B cell (primary cell): ENCODE results near the gene PAFAH1B2. TPM values are rescaled to one million over a fixed set of nuclear protein-coding genes. Genes with fewer than 3 reads are reported as not detected.
A peak's percentile ranks its signal among the peaks of the same experiment; 100 is the strongest.

Experiments used
- ATAC-seq: fragments of 200-7000 bp; cut with Tn5 transposase; one replicate; pipeline ENCODE4 v1.10.0; 2021; ENCODE audit warnings: low read depth, mild to moderate bottlenecking, moderate number of reproducible peaks, moderate library complexity
- CTCF ChIA-PET: fragments of 350-600 bp; sonication (Branson Sonifier 250); formaldehyde crosslinking; loops from one replicate; lab custom pipeline; 2021; ENCODE audit warnings: antibody characterized with exemption, inconsistent platforms; lab: Charles Lee
- POLR2A ChIA-PET: fragments of 350-600 bp; sonication (Branson Sonifier 250); formaldehyde crosslinking; loops from one replicate; lab custom pipeline; 2021; ENCODE audit warnings: antibody characterized with exemption; lab: Charles Lee
- DNase-seq: peaks from one replicate; pipeline ENCODE4 v3.0.0; 2013
- H2AFZ ChIP-seq: 2 replicates; pipeline ENCODE4 v1.6.1; 2012; ENCODE audit warnings: mild to moderate bottlenecking, low read depth, low read length; ENCODE audit not compliant: insufficient read depth, poor library complexity, severe bottlenecking
- H3K27ac ChIP-seq, 2 donors: 1 replicate in 1 of 2; 2 replicates in 1 of 2; pipeline ENCODE4 v1.5.1; 2012 to 2013; ENCODE audit warnings: low read length in 2 of 2, mild to moderate bottlenecking in 2 of 2, moderate library complexity in 1 of 2
- H3K27me3 ChIP-seq, 4 experiments: fragments of 200-600 bp in 1 of 4; sonication (generic) in 1 of 4; replicated peaks in 1 of 4; 1 replicate in 2 of 4; 2 replicates in 2 of 4; pipeline versions ENCODE4 v1.6.1 to v1.7.0; 2013 to 2016; ENCODE audit warnings: low read length in 3 of 4, mild to moderate bottlenecking in 2 of 4, mixed read lengths in 1 of 4, moderate library complexity in 1 of 4; ENCODE audit not compliant: insufficient read depth in 4 of 4, control insufficient read depth in 3 of 4; ENCODE audit errors: control extremely low read depth in 1 of 4
- H3K36me3 ChIP-seq, 2 experiments: replicated peaks in 1 of 2; 1 replicate in 1 of 2; 2 replicates in 1 of 2; pipeline versions ENCODE4 v1.6.1 to v1.7.1; 2013; ENCODE audit warnings: low read length in 1 of 2; ENCODE audit not compliant: insufficient read depth in 2 of 2, control insufficient read depth in 1 of 2; ENCODE audit errors: control extremely low read depth in 1 of 2, extremely low read depth in 1 of 2
- H3K4me1 ChIP-seq, 2 donors: fragments of 200-600 bp in 1 of 2; sonication (generic) in 1 of 2; 1 replicate in 1 of 2; 2 replicates in 1 of 2; pipeline versions ENCODE4 v1.5.1 to v1.6.1; 2013 to 2017; ENCODE audit warnings: low read length in 2 of 2; ENCODE audit not compliant: control insufficient read depth in 2 of 2, insufficient read depth in 2 of 2
- H3K4me2 ChIP-seq: replicated peaks from 2 replicates; pipeline ENCODE3; 2012; ENCODE audit warnings: mild to moderate bottlenecking, low read depth, low read length; ENCODE audit not compliant: poor library complexity, severe bottlenecking
- H3K4me3 ChIP-seq, 5 experiments: fragments of 200-600 bp in 1 of 5; sonication (generic) in 1 of 5; 1 replicate in 3 of 5; 2 replicates in 2 of 5; pipeline versions ENCODE4 v1.5.1 to v1.7.0; 2011 to 2016; ENCODE audit warnings: low read length in 4 of 5, mild to moderate bottlenecking in 4 of 5, low read depth in 2 of 5, control low read depth in 1 of 5, moderate library complexity in 1 of 5; ENCODE audit not compliant: insufficient read depth in 1 of 5; ENCODE audit errors: control extremely low read depth in 1 of 5, extremely low read depth in 1 of 5
- H3K79me2 ChIP-seq: fragments of 200-600 bp; sonication (generic); one replicate; pipeline ENCODE4 v1.6.0; 2016; ENCODE audit warnings: low read length; ENCODE audit not compliant: control insufficient read depth, insufficient read depth
- H3K9ac ChIP-seq: fragments of 200-600 bp; sonication (generic); 2 replicates; pipeline ENCODE4 v1.6.1; 2017; ENCODE audit warnings: mild to moderate bottlenecking, low read length, moderate library complexity
- H3K9me3 ChIP-seq, 3 donors: one replicate each; pipeline versions ENCODE4 v1.6.1 to v1.7.1; 2013; ENCODE audit warnings: low read length in 2 of 3; ENCODE audit not compliant: control insufficient read depth in 2 of 3, insufficient read depth in 1 of 3; ENCODE audit errors: control extremely low read depth in 1 of 3
- H4K20me1 ChIP-seq: 2 replicates; pipeline ENCODE4 v1.6.0; 2012; ENCODE audit warnings: mild to moderate bottlenecking, low read length; ENCODE audit not compliant: insufficient read depth, control insufficient read depth, poor library complexity, severe bottlenecking
- H3K27ac Mint-ChIP-seq: one replicate; pipeline ENCODE4 v1.8.0; 2021; ENCODE audit warnings: mixed read lengths
- H3K27me3 Mint-ChIP-seq: one replicate; pipeline ENCODE4 v1.8.0; 2021; ENCODE audit warnings: mixed read lengths
- H3K4me1 Mint-ChIP-seq: one replicate; pipeline ENCODE4 v1.8.0; 2021; ENCODE audit warnings: mixed read lengths
- H3K4me3 Mint-ChIP-seq: one replicate; pipeline ENCODE4 v1.8.0; 2021; ENCODE audit warnings: mixed read lengths
- H3K9me3 Mint-ChIP-seq: one replicate; pipeline ENCODE4 v1.8.0; 2022; ENCODE audit warnings: mixed read lengths; ENCODE audit not compliant: insufficient read depth
- EZH2 ChIP-seq: IDR thresholded peaks from 2 replicates; pipeline ENCODE4 v1.6.1; 2012; ENCODE audit warnings: borderline replicate concordance, low read depth, mild to moderate bottlenecking, moderate library complexity, low read length; ENCODE audit not compliant: insufficient read depth, poor library complexity, severe bottlenecking
- WGBS: methylation state at CpG from one replicate; pipeline ENCODE4 v1.1.5; 2013; ENCODE audit warnings: missing lambda C conversion rate; ENCODE audit not compliant: insufficient coverage; 5-methylcytosine and 5-hydroxymethylcytosine counted together
- intact Hi-C: fragments of 100-400 bp; cut with micrococcal nuclease; formaldehyde crosslinking; loops from one replicate; pipeline ENCODE4 v1.10.0; 2022
- polyA plus RNA-seq: library from polyadenylated mRNA; depleted of rRNA; stranded (reverse); fragments of >200 nt; gene quantifications from 2 replicates; pipeline ENCODE4 v1.2.3, GENCODE V29; 2012
- total RNA-seq, 2 donors: library from RNA; stranded (reverse); fragments of 120-200 nt in 1 of 2; gene quantifications; 1 replicate in 1 of 2; 2 replicates in 1 of 2; pipeline versions ENCODE4 v1.2.3 to v1.2.4, GENCODE V29; 2013 to 2022
- TF ChIP-seq, protein P1 (sequence below): fragments of 200-600 bp; IDR thresholded peaks from one replicate; pipeline ENCODE4 v1.8.0; 2022; ENCODE audit warnings: antibody characterized with exemption, mild to moderate bottlenecking

Gene PAFAH1B2
- total and polyA plus RNA-seq, 2 donors (not counting 1 experiment from before 2014, with no cell fraction given), result 10.7 to 103 TPM

DNA sequence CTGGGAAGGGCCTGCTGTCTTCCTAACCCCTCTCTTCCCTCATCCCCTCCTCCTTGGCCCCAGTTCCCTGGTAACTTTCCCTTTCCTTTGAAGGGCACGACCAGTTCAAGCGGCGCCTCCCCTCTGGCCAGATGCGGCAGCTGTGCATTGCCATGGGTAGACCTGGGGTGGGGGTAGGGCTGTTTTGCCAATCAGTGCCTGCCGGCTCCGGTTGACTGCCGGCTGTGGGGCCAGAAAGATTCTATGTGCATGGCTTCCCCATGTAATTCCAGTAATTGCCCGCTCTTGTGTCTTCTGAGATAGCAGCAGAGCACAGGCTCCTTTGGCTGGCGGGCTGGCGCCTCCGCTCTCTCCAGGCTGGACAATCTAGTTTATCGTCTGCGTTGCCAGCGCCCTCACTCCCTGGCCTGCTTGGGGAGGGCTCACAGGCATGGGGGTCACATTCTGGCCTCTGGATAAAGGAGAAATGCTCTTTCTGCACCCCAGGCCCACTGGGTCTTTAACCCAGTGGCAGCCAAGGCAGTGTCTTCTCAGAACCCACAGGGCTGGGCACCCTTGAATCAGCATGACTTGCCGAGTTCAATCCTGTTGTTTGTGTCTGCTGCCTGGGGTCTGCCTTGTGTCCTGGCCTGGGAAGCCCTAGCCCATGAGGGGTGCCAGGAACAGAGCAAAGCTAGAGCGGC lies 43.9 kb downstream of the PAFAH1B2 start:
- peak overlapping the region; percentile 98 for H3K27ac Mint-ChIP-seq
- POLR2A ChIA-PET, result interaction anchor here (1.1 to 2.8 kb wide), 3 partner anchors 9 to 44 kb away, joined by 7 to 33 read pairs (median 8); partner anchors contain the start of genes PAFAH1B2 and SIDT2
- Histone ChIP-seq H3K27me3 (no peaks in the 10 kb centered on the region), H2AFZ (no peak overlapping the region), H3K4me1 (peaks cover 56 to 77% of the 10 kb centered on the region in 2 donors), H3K9me3 (no peaks in the 10 kb centered on the region), H3K4me3 (peak overlapping the region in 1 of 5 experiments; percentile 56), H3K36me3 (peaks cover 0 to 62% of the 10 kb centered on the region in 2 experiments), H3K4me2 (peak overlapping the region; percentile 73), H3K27ac (peak overlapping the region; percentile 90 to 91), H3K79me2 (peaks cover 53% of the 10 kb centered on the region), H3K9ac (no peak overlapping the region), H4K20me1 (no peaks in the 10 kb centered on the region)
- no peak for TF ChIP-seq EZH2
- TF ChIP-seq, protein P1, sequence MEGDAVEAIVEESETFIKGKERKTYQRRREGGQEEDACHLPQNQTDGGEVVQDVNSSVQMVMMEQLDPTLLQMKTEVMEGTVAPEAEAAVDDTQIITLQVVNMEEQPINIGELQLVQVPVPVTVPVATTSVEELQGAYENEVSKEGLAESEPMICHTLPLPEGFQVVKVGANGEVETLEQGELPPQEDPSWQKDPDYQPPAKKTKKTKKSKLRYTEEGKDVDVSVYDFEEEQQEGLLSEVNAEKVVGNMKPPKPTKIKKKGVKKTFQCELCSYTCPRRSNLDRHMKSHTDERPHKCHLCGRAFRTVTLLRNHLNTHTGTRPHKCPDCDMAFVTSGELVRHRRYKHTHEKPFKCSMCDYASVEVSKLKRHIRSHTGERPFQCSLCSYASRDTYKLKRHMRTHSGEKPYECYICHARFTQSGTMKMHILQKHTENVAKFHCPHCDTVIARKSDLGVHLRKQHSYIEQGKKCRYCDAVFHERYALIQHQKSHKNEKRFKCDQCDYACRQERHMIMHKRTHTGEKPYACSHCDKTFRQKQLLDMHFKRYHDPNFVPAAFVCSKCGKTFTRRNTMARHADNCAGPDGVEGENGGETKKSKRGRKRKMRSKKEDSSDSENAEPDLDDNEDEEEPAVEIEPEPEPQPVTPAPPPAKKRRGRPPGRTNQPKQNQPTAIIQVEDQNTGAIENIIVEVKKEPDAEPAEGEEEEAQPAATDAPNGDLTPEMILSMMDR, result no peak
- H3K9me3 Mint-ChIP-seq, result no peaks in the 10 kb centered on the region
- peaks cover 73% of the 10 kb centered on the region for H3K4me1 Mint-ChIP-seq
- WGBS, result 99% methylated on average over 13 of the region's 16 CpGs
- intact Hi-C loops, result no loop called here
- CTCF ChIA-PET, result no interaction called here
- H3K27me3 Mint-ChIP-seq, result no peaks in the 10 kb centered on the region
- peak overlapping the region; percentile 68 for H3K4me3 Mint-ChIP-seq
- DNase-seq (no peak), ATAC-seq (no peak)

GRCh38 chr11:117188620-117189081 lies 44.6 kb downstream of the PAFAH1B2 start:
- DNase-seq (no peak), ATAC-seq (no peak)
- Histone ChIP-seq H3K9me3 (no peaks in the 10 kb centered on the region), H4K20me1 (no peaks in the 10 kb centered on the region), H3K4me1 (peaks cover 56 to 77% of the 10 kb centered on the region in 2 donors), H3K27ac (peak overlapping the region; percentile 90 to 91), H3K36me3 (peaks cover 0 to 65% of the 10 kb centered on the region in 2 experiments), H3K9ac (peak overlapping the region; percentile 34), H2AFZ (no peak overlapping the region), H3K4me3 (peak overlapping the region in 1 of 5 experiments; percentile 53), H3K27me3 (no peaks in the 10 kb centered on the region), H3K4me2 (peak overlapping the region; percentile 73), H3K79me2 (peaks cover 53% of the 10 kb centered on the region)
- Mint-ChIP-seq H3K9me3 (no peaks in the 10 kb centered on the region), H3K4me1 (peaks cover 73% of the 10 kb centered on the region), H3K27me3 (no peaks in the 10 kb centered on the region), H3K4me3 (peak overlapping the region; percentile 80), H3K27ac (peak overlapping the region; percentile 98)
- POLR2A ChIA-PET, result interaction anchor here (0.6 to 2.8 kb wide), 6 partner anchors 9 to 45 kb away, joined by 3 to 33 read pairs (median 6); partner anchors contain the start of genes PAFAH1B2 and SIDT2
- WGBS, result 96% methylated on average over 18 of the region's 20 CpGs
- TF ChIP-seq, protein P1, result no peak
- no peak for TF ChIP-seq EZH2
- CTCF ChIA-PET, result interaction anchor here (0.7 to 2.2 kb wide), 2 partner anchors 8 to 11 kb away, joined by 3 to 12 read pairs; no protein-coding TSS in a partner anchor
- intact Hi-C loops, result loop anchor here (1.0 kb wide), 2 partner anchors 10 to 44 kb away; partner anchors contain the start of genes PAFAH1B2 and SIDT2
